GM23338 (cell line): ENCODE data around the gene EDEM1. TPM values are rescaled to one million over a fixed set of nuclear protein-coding genes. Genes with fewer than 3 reads are reported as not detected.

Source experiments
- ATAC-seq: fragments of 200-7000 bp; cut with Tn5 transposase; 3 replicates; pipeline ENCODE4 v1.9.1; 2020
- DNase-seq: peaks from one replicate; pipeline ENCODE4 v3.0.0-alpha.2; 2015; ENCODE audit warnings: low spot score
- H2AFZ ChIP-seq: fragments of 200-600 bp; sonication (generic); 2 replicates; pipeline ENCODE4 v1.8.0; 2016; ENCODE audit warnings: antibody characterized with exemption, mild to moderate bottlenecking, moderate library complexity
- H3F3A ChIP-seq: fragments of 200-600 bp; sonication (generic); replicated peaks from 2 replicates; pipeline ENCODE4 v1.8.0; 2017; ENCODE audit warnings: antibody characterized with exemption, mixed run types, low read depth
- H3K27ac ChIP-seq: fragments of 200-600 bp; sonication (generic); 2 replicates; pipeline ENCODE4 v1.6.1; 2016; ENCODE audit warnings: low read depth
- H3K27me3 ChIP-seq: fragments of 200-600 bp; sonication (generic); 2 replicates; pipeline ENCODE4 v1.8.0; 2016; ENCODE audit warnings: mild to moderate bottlenecking, mixed run types, moderate library complexity; ENCODE audit not compliant: insufficient read depth
- H3K36me3 ChIP-seq: fragments of 200-600 bp; sonication (generic); 2 replicates; pipeline ENCODE4 v1.8.0; 2016; ENCODE audit warnings: mild to moderate bottlenecking; ENCODE audit not compliant: insufficient read depth
- H3K4me1 ChIP-seq: fragments of 200-600 bp; sonication (generic); 2 replicates; pipeline ENCODE4 v1.8.0; 2016; ENCODE audit warnings: mild to moderate bottlenecking, moderate library complexity; ENCODE audit not compliant: insufficient read depth
- H3K4me2 ChIP-seq: fragments of 200-600 bp; sonication (generic); 2 replicates; pipeline ENCODE4 v1.7.1; 2017; ENCODE audit warnings: mixed run types
- H3K4me3 ChIP-seq: fragments of 200-600 bp; sonication (generic); 2 replicates; pipeline ENCODE4 v1.6.1; 2016; ENCODE audit warnings: mixed run types
- H3K79me2 ChIP-seq: fragments of 200-600 bp; sonication (generic); replicated peaks from 2 replicates; pipeline ENCODE4 v1.8.0; 2017; ENCODE audit warnings: mild to moderate bottlenecking; ENCODE audit not compliant: insufficient read depth
- H3K9me2 ChIP-seq: fragments of 200-600 bp; sonication (generic); 2 replicates; pipeline ENCODE4 v1.8.0; 2017; ENCODE audit not compliant: insufficient read depth
- H4K20me1 ChIP-seq: fragments of 200-600 bp; sonication (generic); replicated peaks from 2 replicates; pipeline ENCODE4 v1.8.0; 2017; ENCODE audit warnings: mild to moderate bottlenecking; ENCODE audit not compliant: insufficient read depth
- H3K27ac Mint-ChIP-seq: 2 replicates; pipeline ENCODE4 v1.8.0; 2020; ENCODE audit warnings: inconsistent platforms, mild to moderate bottlenecking, moderate library complexity, mixed read lengths
- H3K27me3 Mint-ChIP-seq: 3 replicates; pipeline ENCODE4 v1.8.0; 2022; ENCODE audit warnings: low read depth, mild to moderate bottlenecking, moderate library complexity, mixed read lengths, inconsistent platforms; ENCODE audit not compliant: insufficient read depth, poor library complexity
- H3K36me3 Mint-ChIP-seq: 3 replicates; pipeline ENCODE4 v1.8.0; 2021; ENCODE audit warnings: low read depth, mild to moderate bottlenecking, inconsistent platforms, moderate library complexity, mixed read lengths
- H3K4me1 Mint-ChIP-seq: 3 replicates; pipeline ENCODE4 v1.8.0; 2020; ENCODE audit warnings: mild to moderate bottlenecking, inconsistent platforms, mixed read lengths
- H3K4me3 Mint-ChIP-seq: 3 replicates; pipeline ENCODE4 v1.8.0; 2021; ENCODE audit warnings: moderate library complexity, mild to moderate bottlenecking, inconsistent platforms, mixed read lengths
- H3K9me3 Mint-ChIP-seq: 3 replicates; pipeline ENCODE4 v1.8.0; 2020; ENCODE audit warnings: moderate library complexity, mild to moderate bottlenecking, inconsistent platforms, mixed read lengths
- CREB1 ChIP-seq: fragments of 250-450 bp; sonication (Bioruptor Pico); IDR thresholded peaks from 2 replicates; pipeline ENCODE4 v1.5.0; 2020; ENCODE audit warnings: low read depth, mild to moderate bottlenecking, moderate library complexity
- CTCF ChIP-seq, 2 experiments: fragments of 200-600 bp in 1 of 2; sonication (generic) in 1 of 2; conservative IDR thresholded peaks; 2 replicates each; pipeline versions ENCODE4 v1.5.1 to v1.6.1; 2016 to 2017; ENCODE audit warnings: antibody characterized with exemption in 2 of 2, low read depth in 2 of 2, mild to moderate bottlenecking in 2 of 2, moderate library complexity in 1 of 2
- ETS1 ChIP-seq: IDR thresholded peaks from 2 replicates; pipeline ENCODE4 v1.6.1; 2016; ENCODE audit warnings: antibody characterized with exemption
- EZH2 ChIP-seq: fragments of 200-600 bp; sonication (generic); IDR thresholded peaks from one replicate; pipeline ENCODE4 v1.8.0; 2017; ENCODE audit warnings: antibody characterized with exemption, mild to moderate bottlenecking, low read depth; ENCODE audit not compliant: unreplicated experiment
- EZH2phosphoT487 ChIP-seq: fragments of 200-600 bp; sonication (generic); IDR thresholded peaks from one replicate; pipeline ENCODE4 v1.8.1; 2018; ENCODE audit warnings: antibody characterized with exemption; ENCODE audit not compliant: unreplicated experiment
- JUNB ChIP-seq: IDR thresholded peaks from one replicate; pipeline ENCODE4 v1.6.1; 2016; ENCODE audit warnings: antibody characterized with exemption; ENCODE audit not compliant: unreplicated experiment
- NANOG ChIP-seq: IDR thresholded peaks from 2 replicates; pipeline ENCODE4 v1.6.1; 2016; ENCODE audit warnings: antibody characterized with exemption, borderline replicate concordance
- POLR2AphosphoS5 ChIP-seq: IDR thresholded peaks from 2 replicates; pipeline ENCODE4 v1.6.1; 2016; ENCODE audit warnings: antibody characterized with exemption, low read depth
- REST ChIP-seq: IDR thresholded peaks from one replicate; pipeline ENCODE4 v1.6.1; 2018; ENCODE audit warnings: antibody characterized with exemption; ENCODE audit not compliant: unreplicated experiment
- STAT1 ChIP-seq: IDR thresholded peaks from one replicate; pipeline ENCODE4 v1.6.1; 2016; ENCODE audit warnings: antibody characterized with exemption; ENCODE audit not compliant: unreplicated experiment
- ZNF114 ChIP-seq: fragments of 250-450 bp; sonication (Bioruptor Pico); IDR thresholded peaks from 2 replicates; pipeline ENCODE4 v1.5.0; 2020; ENCODE audit warnings: mild to moderate bottlenecking, moderate library complexity
- ZNF331 ChIP-seq: fragments of 250-450 bp; sonication (Bioruptor Pico); IDR thresholded peaks from 2 replicates; pipeline ENCODE4 v1.5.0; 2020; ENCODE audit warnings: low read depth, mild to moderate bottlenecking, moderate library complexity
- ZNF462 ChIP-seq: fragments of 250-450 bp; sonication (Bioruptor Pico); IDR thresholded peaks from 2 replicates; pipeline ENCODE4 v1.5.0; 2020; ENCODE audit warnings: mild to moderate bottlenecking, moderate library complexity
- polyA plus RNA-seq: library from polyadenylated mRNA; unstranded; fragments of >200 nt; fragmentation: Nextera tagmentation; extraction: Ambion mirVana; gene quantifications from 2 replicates; pipeline ENCODE4 v1.2.1, GENCODE V29; 2016
- total RNA-seq: library from RNA; depleted of rRNA; stranded (reverse); fragments of >200 nt; shearing (Covaris generic); gene quantifications from 2 replicates; pipeline ENCODE4 v1.2.3, GENCODE V29; 2014

The EDEM1 gene
- total and polyA plus RNA-seq, 2 experiments from 2014 or later, result 2.2 to 36.7 TPM

- Mint-ChIP-seq H3K27me3 (peaks cover 3% of the 10 kb centered on the region), H3K27ac (no peak overlapping the region; the same call in 1 of the 2 replicates), H3K4me1 (no peaks in the 10 kb centered on the region), H3K9me3 (no peaks in the 10 kb centered on the region), H3K36me3 (peaks cover 84% of the 10 kb centered on the region), H3K4me3 (no peak overlapping the region)
- DNase-seq (no peak), ATAC-seq (no peak)
- Histone ChIP-seq H4K20me1 (0 out of 2 replicates have a peak, but pooled peaks cover 2% of the 10 kb centered on the region), H3K27me3 (no peaks in the 10 kb centered on the region), H3K4me2 (no peak overlapping the region), H3K36me3 (peaks cover 26% of the 10 kb centered on the region), H3K79me2 (no peaks in the 10 kb centered on the region), H3F3A (no peaks in the 10 kb centered on the region), H3K9me2 (no peaks in the 10 kb centered on the region), H3K4me1 (no peaks in the 10 kb centered on the region), H2AFZ (no peak overlapping the region), H3K27ac (no peak overlapping the region), H3K4me3 (no peak overlapping the region)
- TF ChIP-seq STAT1 (no peak), NANOG (no peak), CREB1 (CRISPR knock-in tag) (no peak), JUNB (no peak), EZH2phosphoT487 (no peak), POLR2AphosphoS5 (no peak), REST (no peak), CTCF (conservative IDR thresholded peaks at IDR 0.05; ENCODE audit: low read depth in 2 of 2) (no peak), ETS1 (no peak), ZNF462 (CRISPR knock-in tag) (no peak), ZNF114 (no peak), EZH2 (no peak), ZNF331 (CRISPR knock-in tag) (no peak)
These were observed 17.8 kb downstream of the EDEM1 start for GRCh38 chr3:5205165-5205941.
